NCI-H146 (cell line): ENCODE data around the gene ATP13A2.
"Not testable (repeated sequence)": the region's sequence is repeated elsewhere in the genome, so short reads cannot be mapped to it uniquely, and the experiment has no call there.

Source experiments
- DNase-seq: peaks from one replicate; lab custom pipeline; 2025; lab: John Stamatoyannopoulos, UW

The ATP13A2 gene

GRCh38 chr1:16957731-16958130 lies 54.0 kb downstream of the ATP13A2 start:
- no peak for DNase-seq

GRCh38 chr1:16956775-16957174 lies 55.0 kb downstream of the ATP13A2 start:
- no peak for DNase-seq

- no peak for DNase-seq
These were observed 56.5 kb downstream of the ATP13A2 start for GRCh38 chr1:16955186-16955585.

GRCh38 chr1:16954579-16954978 lies 57.1 kb downstream of the ATP13A2 start:
- DNase-seq = no peak

- not testable (repeated sequence) for DNase-seq
These were observed 59.4 kb downstream of the ATP13A2 start for GRCh38 chr1:16952376-16952775.

- not testable (repeated sequence) for DNase-seq
These were observed 62.7 kb downstream of the ATP13A2 start for GRCh38 chr1:16949026-16949425.

GRCh38 chr1:16948282-16948891 lies 63.3 kb downstream of the ATP13A2 start:
- DNase-seq = not testable (repeated sequence)

GRCh38 chr1:16946646-16947045 lies 65.1 kb downstream of the ATP13A2 start:
- DNase-seq = no peak

- DNase-seq = not testable (repeated sequence)
These were observed 65.5 kb downstream of the ATP13A2 start for GRCh38 chr1:16946185-16946584.

GRCh38 chr1:16945512-16945911 lies 66.2 kb downstream of the ATP13A2 start:
- not testable (repeated sequence) for DNase-seq

- DNase-seq = no peak
These were observed 67.7 kb downstream of the ATP13A2 start for GRCh38 chr1:16944038-16944437.

GRCh38 chr1:16939386-16940180 lies 72.1 kb downstream of the ATP13A2 start:
- DNase-seq = not testable (repeated sequence)

- no peak for DNase-seq
These were observed 73.1 kb downstream of the ATP13A2 start for GRCh38 chr1:16938351-16939321.

GRCh38 chr1:16936580-16936979 lies 75.1 kb downstream of the ATP13A2 start:
- not testable (repeated sequence) for DNase-seq
